Right lobe of liver (tissue), 6 donors: ENCODE measurements around the gene SLC25A26. TPM values are rescaled to one million over a fixed set of nuclear protein-coding genes. Genes with fewer than 3 reads are reported as not detected.

ENCODE experiments used
- ATAC-seq, 4 donors: fragments of 200-7000 bp; cut with Tn5 transposase; one replicate each; pipeline ENCODE4 v1.9.1; 2020; ENCODE audit warnings: mild to moderate bottlenecking in 4 of 4, moderate library complexity in 4 of 4
- DNase-seq, 3 donors: peaks; one replicate each; pipeline ENCODE4 v3.0.0-alpha.2; 2020
- H3K27ac ChIP-seq, 3 donors: fragments of 200-600 bp; one replicate each; pipeline ENCODE4 v1.8.0; 2022
- H3K27me3 ChIP-seq, 2 donors: fragments of 200-600 bp; one replicate each; pipeline ENCODE4 v1.8.0; 2022
- H3K36me3 ChIP-seq, 4 donors: fragments of 200-600 bp; sonication (generic) in 1 of 4; one replicate each; pipeline versions ENCODE4 v1.5.1 to v1.8.0; 2017 to 2022; ENCODE audit warnings: control low read depth in 1 of 4
- H3K4me1 ChIP-seq, 4 donors: fragments of 200-600 bp; sonication (generic) in 1 of 4; one replicate each; pipeline versions ENCODE4 v1.5.1 to v1.8.0; 2017 to 2022; ENCODE audit warnings: control low read depth in 1 of 4
- H3K4me3 ChIP-seq, 3 donors: fragments of 200-600 bp; one replicate each; pipeline ENCODE4 v1.8.0; 2022
- H3K9me3 ChIP-seq, 4 donors: fragments of 200-600 bp; sonication (generic) in 1 of 4; one replicate each; pipeline versions ENCODE4 v1.5.1 to v1.8.0; 2017 to 2022; ENCODE audit warnings: control low read depth in 1 of 4
- CTCF ChIP-seq, 4 donors: fragments of 200-600 bp in 3 of 4; fragments of 450-650 bp in 1 of 4; IDR thresholded peaks; one replicate each; pipeline versions ENCODE4 v1.5.1 to v1.8.0; 2016 to 2022; ENCODE audit warnings: antibody characterized with exemption in 4 of 4, mild to moderate bottlenecking in 2 of 4
- POLR2A ChIP-seq: fragments of 450-650 bp; IDR thresholded peaks from one replicate; pipeline ENCODE4 v1.6.1; 2017; ENCODE audit warnings: antibody characterized with exemption, mild to moderate bottlenecking
- WGBS: methylation state at CpG from one replicate; pipeline ENCODE4 v1.1.6; 2018; ENCODE audit warnings: low coverage, low lambda C conversion rate; ENCODE audit not compliant: insufficient coverage; ENCODE audit errors: missing lambda C conversion rate; 5-methylcytosine and 5-hydroxymethylcytosine counted together
- intact Hi-C, 2 donors: fragments of 100-400 bp; cut with DNase I; formaldehyde crosslinking; loops; one replicate each; pipeline versions ENCODE4 v1.11.2 to v1.14.1; 2022
- total RNA-seq, 6 experiments: library from RNA; depleted of rRNA in 2 of 6; stranded (reverse); fragments of >200 nt in 2 of 6; fragmentation: NEBNext Ultra II Directional in 3 of 6; extraction: Animal tissue kit (Norgen Biotek cat#: 25700) in 3 of 6; gene quantifications; one replicate each; pipeline versions ENCODE4 v1.1.0 to v1.2.4, GENCODE V29; 2016 to 2023
- donor health status: DM: no; HTN: yes; CAD: no.
- donor health status: DM: no; HTN: no; CAD: no.
- donor health status: DM: no; HTN: no; CAD: no.
- donor health status: DM: no; HTN: yes; CAD: no.
- donor health status: DM: no; HTN: yes; CAD: no.

SLC25A26 gene
- total RNA-seq, 6 experiments from 2014 or later: 11.2 to 17.4 (median 12.8) TPM

- WGBS: 91% methylated on average over 10 of the region's 18 CpGs
- Histone ChIP-seq H3K4me3 (no peak overlapping the region), H3K36me3 (no peaks in the 10 kb centered on the region), H3K4me1 (peaks cover 0 to 14% (median 4%) of the 10 kb centered on the region in 4 donors), H3K27me3 (no peaks in the 10 kb centered on the region), H3K9me3 (no peaks in the 10 kb centered on the region), H3K27ac (no peak overlapping the region)
- TF ChIP-seq POLR2A: no peak
- peak in 3 of 4 donors; percentile 22 to 30 (median 23) for TF ChIP-seq CTCF (IDR thresholded peaks at IDR 0.05)
- peak; percentile 47 to 74 (median 68) for ATAC-seq
- intact Hi-C loops: no loop called here
- DNase-seq: peak in 1 of 3 donors; percentile 45
Observed at GRCh38 chr3:66372681-66373350, 152.0 kb downstream of the SLC25A26 start.

GRCh38 chr3:66376568-66376967, 155.8 kb downstream of the SLC25A26 start:
- DNase-seq (peak in 1 of 3 donors; percentile 82), ATAC-seq (peak; percentile 89 to 93 (median 92))
- intact Hi-C loops: no loop called here
- no peaks in the 10 kb centered on the region for H3K9me3 ChIP-seq
- H3K27ac ChIP-seq: peak overlapping the region in 1 of 3 donors; percentile 10
- no peak overlapping the region for H3K4me3 ChIP-seq
- peaks cover 0 to 14% (median 4%) of the 10 kb centered on the region in 4 donors for H3K4me1 ChIP-seq
- no peaks in the 10 kb centered on the region for H3K27me3 ChIP-seq
- 38% methylated on average over 2 of the region's 2 CpGs for WGBS
- TF ChIP-seq POLR2A: no peak
- no peak for TF ChIP-seq CTCF (IDR thresholded peaks at IDR 0.05)
- H3K36me3 ChIP-seq: peaks cover 0 to 34% (median 8%) of the 10 kb centered on the region in 4 donors

GRCh38 chr3:66377800-66378199, 157.0 kb downstream of the SLC25A26 start:
- no peak for ATAC-seq
- Histone ChIP-seq H3K27me3 (no peaks in the 10 kb centered on the region), H3K4me3 (no peak overlapping the region), H3K27ac (no peak overlapping the region), H3K36me3 (peaks cover 0 to 47% (median 16%) of the 10 kb centered on the region in 4 donors), H3K9me3 (no peaks in the 10 kb centered on the region), H3K4me1 (peaks cover 0 to 14% (median 4%) of the 10 kb centered on the region in 4 donors)
- intact Hi-C loops: no loop called here
- TF ChIP-seq POLR2A: no peak
- DNase-seq: no peak
- 94% methylated on average over 4 of the region's 5 CpGs for WGBS

- H3K36me3 ChIP-seq: peaks cover 0 to 51% (median 20%) of the 10 kb centered on the region in 4 donors
- no peak for ATAC-seq
Observed at GRCh38 chr3:66378256-66378655, 157.5 kb downstream of the SLC25A26 start.

More at GRCh38 chr3:66378256-66378655, 157.5 kb downstream of the SLC25A26 start:
- no peaks in the 10 kb centered on the region for H3K9me3 ChIP-seq
- peaks cover 0 to 14% (median 4%) of the 10 kb centered on the region in 4 donors for H3K4me1 ChIP-seq
- intact Hi-C loops: no loop called here
- H3K27me3 ChIP-seq: no peaks in the 10 kb centered on the region
- no peak overlapping the region for H3K27ac ChIP-seq
- no peak for DNase-seq
- 96% methylated on average over 5 of the region's 5 CpGs for WGBS
- no peak for TF ChIP-seq POLR2A
- TF ChIP-seq CTCF (IDR thresholded peaks at IDR 0.05): peak in 3 of 4 donors; percentile 16 to 29 (median 16)
- H3K4me3 ChIP-seq: no peak overlapping the region
